NCI-H524 treated with DMSO at 0.1 percent for 48 hours (cell line): ENCODE measurements around the gene C21orf91.
"Not testable (repeated sequence)": the region's sequence is repeated elsewhere in the genome, so short reads cannot be mapped to it uniquely, and the experiment has no call there.

Experiments
- DNase-seq: peaks from one replicate; lab custom pipeline; 2025; lab: John Stamatoyannopoulos, UW

The C21orf91 gene

DNA sequence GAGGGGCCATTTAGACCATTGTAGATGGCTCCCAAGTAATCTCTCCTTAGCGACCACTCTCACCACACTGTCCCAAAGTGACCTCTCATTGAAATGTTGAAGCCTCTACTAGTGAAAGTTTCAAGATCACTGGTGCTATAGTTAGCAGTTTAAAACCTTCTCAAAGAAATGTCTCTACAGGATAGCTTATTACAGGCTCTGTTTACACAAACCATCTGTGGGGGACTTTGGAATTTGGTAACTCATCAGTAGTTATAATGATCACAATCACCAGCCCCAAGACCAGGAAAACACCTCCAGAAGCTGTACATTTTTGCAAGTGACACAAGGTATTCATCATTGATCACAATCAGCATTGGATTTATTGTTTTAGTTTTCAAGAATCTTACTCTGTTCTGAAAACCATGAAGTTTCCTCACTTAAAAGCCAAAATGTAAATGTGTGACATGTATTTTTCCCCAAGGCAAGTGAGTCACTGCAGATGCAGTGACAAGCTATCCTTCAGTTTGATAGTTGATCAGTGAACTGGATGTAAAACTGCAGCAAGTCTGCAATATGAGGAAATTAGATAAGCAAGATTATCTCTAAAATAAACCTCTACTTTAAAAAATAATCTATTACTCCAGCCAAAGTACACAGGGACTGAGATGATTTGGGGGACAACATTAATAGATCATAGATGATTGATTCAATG lies 41.9 kb downstream of the C21orf91 start:
- no peak for DNase-seq

GRCh38 chr21:17775431-17776126 lies 43.6 kb downstream of the C21orf91 start:
- DNase-seq: no peak

- DNase-seq: not testable (repeated sequence)
Observed at GRCh38 chr21:17775021-17775420, 44.1 kb downstream of the C21orf91 start.

DNA sequence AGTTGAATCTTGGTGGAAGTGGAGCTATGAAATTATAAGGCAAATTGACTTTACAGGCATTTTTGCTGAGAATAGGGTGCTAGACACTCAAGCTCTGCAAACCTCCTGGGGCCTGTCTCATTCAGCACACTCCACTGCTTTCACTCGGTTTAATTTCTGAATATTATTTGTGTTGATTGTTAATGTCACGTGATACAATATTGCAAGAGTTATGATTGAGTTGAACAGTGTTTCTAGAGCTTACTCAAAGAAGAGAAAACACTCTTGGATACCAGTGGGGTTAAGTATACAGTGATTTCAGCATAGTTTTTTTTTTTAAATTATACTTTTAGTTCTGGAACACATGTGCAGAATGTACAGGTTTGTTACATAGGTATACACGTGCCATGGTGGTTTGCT lies 49.7 kb downstream of the C21orf91 start:
- DNase-seq: no peak

GRCh38 chr21:17768840-17769446 lies 50.2 kb downstream of the C21orf91 start:
- no peak for DNase-seq

DNA sequence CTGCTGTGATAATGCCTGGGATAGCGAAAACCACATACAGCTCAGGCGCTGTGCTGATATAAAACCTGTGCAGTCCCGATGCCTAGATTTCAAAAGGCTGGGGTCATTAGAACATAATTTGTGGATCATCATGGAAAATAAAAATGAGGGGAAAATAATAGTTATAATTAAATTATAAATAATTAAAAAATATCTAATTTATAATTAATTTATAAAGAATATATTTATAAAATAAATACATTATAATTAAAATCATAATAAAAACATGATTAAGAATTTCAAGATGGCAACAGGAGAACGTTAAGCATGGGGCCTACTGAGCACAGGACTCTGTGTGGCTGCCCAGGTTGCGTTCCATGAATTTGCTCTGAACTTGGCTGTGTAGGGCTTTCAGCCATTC lies 53.9 kb downstream of the C21orf91 start:
- DNase-seq: no peak

GRCh38 chr21:17763288-17764037 lies 55.7 kb downstream of the C21orf91 start:
- DNase-seq: no peak

DNA sequence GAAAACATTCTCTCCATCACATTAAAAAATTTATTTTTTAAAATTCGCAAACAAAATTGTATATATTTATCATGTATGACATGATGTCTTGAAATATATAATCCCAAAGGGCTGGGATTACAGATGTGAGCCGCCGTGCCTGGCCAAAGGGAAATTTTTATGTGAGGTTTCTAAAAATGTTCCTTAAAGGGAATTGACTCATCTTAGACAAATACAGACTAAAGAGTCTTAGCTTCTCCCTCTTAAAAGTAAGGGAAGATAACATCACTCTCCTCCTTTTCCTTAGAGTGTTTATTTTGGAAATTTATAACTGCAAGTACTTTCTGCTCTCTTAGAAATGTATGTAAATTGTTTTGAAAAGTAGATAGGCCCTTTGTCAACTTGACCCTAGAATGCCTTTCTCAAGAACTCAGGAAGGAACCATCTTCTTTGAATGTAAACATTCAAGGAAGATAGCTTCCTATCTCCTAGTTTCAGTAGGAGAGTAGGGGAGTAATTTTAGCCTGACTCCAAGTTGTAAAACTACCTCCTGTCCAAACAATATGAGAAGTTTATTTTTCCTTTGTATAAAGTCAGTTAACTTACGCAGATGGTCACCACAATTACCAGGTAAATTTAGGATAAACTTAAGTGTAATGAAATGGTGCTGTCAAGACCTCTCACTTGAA lies 59.5 kb downstream of the C21orf91 start:
- no peak for DNase-seq

DNA sequence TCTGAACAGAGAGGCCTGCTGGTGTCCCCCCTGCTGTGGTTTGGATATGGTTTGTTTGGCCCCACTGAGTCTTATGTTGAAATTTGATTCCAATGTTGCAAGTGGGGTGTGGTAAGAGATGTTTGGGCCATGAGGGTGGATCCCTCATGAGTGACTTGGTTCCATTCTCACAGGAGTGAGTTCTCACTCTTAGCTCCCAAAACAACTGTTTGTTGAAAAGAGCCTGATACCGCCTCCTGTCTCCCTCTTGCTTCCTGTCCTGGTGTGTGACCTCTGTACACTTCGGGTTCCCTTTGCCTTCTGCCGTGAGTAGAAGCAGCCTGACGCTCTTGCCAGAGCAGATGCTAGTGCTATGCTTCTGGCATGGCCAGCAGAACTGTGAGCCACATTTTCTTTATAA lies 60.5 kb downstream of the C21orf91 start:
- DNase-seq: no peak

DNA sequence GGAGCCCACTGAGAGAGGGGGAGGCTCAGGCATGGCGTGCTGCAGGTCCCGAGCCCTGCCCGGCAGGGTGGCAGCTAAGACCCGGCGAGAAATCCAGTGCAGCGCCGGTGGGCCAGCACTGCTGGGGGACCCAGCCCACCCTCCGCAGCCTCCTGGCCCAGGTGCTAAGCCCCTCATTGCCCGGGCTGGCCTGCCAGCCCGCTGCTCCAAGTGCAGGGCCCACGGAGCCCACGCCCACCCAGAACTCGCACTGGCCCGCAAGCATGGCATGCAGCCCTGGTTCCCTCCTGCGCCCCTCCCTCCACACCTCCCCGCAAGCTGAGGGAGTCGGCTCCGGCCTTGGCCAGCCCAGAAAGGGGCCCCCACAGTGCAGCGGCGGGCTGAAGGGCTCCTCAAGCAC lies 61.5 kb downstream of the C21orf91 start:
- no peak for DNase-seq

DNA sequence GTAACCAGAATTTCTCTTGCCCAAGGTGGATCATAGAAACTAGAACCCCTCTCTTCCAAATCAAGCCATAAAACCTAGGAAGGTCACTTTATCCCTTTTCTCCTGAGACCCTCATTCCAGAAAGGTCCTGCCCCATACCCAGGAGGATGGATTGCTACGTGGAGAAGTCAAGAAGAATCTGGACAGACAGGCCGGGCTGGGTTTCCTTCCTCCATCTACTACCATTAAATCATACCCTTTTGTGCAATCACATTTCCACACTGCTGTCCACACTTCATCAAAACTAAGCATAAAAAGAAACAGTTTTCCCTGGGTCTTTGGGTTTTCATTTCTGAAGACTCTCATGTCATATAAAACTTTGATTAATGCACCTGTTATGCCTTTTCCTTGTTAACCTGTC lies 65.4 kb downstream of the C21orf91 start:
- no peak for DNase-seq

GRCh38 chr21:17752171-17752570 lies 67.0 kb downstream of the C21orf91 start:
- no peak for DNase-seq

DNA sequence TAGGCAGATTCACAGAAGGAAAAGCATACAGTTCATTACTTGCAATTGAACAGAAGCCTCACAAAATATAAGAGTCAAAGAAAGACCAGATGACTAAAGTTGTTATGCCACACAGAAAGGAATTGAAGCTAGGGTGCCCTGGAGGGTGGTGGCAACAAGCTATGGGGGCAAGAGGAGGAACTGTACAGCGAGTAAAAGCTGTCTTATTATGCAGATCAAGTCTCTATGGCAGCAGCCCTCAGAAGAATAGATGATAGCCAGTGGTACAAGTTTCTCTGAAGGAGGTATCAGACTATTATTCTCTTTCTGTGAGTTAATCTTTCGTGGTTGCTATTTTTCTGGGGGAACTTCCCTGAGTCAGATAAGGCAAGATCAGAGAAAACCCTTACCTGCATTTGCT lies 72.2 kb downstream of the C21orf91 start:
- no peak for DNase-seq

GRCh38 chr21:17745086-17745485 lies 74.1 kb downstream of the C21orf91 start:
- no peak for DNase-seq

- no peak for DNase-seq
Observed at GRCh38 chr21:17742940-17743592, 76.1 kb downstream of the C21orf91 start.

- no peak for DNase-seq
Observed at GRCh38 chr21:17742181-17742580, 77.0 kb downstream of the C21orf91 start.
